Ishikawa (cell line): ENCODE measurements around the gene RASL11B.

Experiments used
- CEBPB ChIP-seq: IDR thresholded peaks from 2 replicates; pipeline ENCODE4 v1.6.1; 2012
- CREB1 ChIP-seq: IDR thresholded peaks from 2 replicates; pipeline ENCODE4 v1.6.1; 2012; ENCODE audit warnings: low read depth
- EGR1 ChIP-seq: IDR thresholded peaks from 2 replicates; pipeline ENCODE4 v1.6.1; 2012
- EP300 ChIP-seq: IDR thresholded peaks from 2 replicates; pipeline ENCODE4 v1.6.1; 2012; ENCODE audit warnings: borderline replicate concordance
- FOXM1 ChIP-seq: IDR thresholded peaks from 2 replicates; pipeline ENCODE4 v1.6.1; 2012; ENCODE audit warnings: low read depth, borderline replicate concordance
- MAX ChIP-seq: IDR thresholded peaks from 2 replicates; pipeline ENCODE4 v1.6.1; 2012
- NFIC ChIP-seq: IDR thresholded peaks from 2 replicates; pipeline ENCODE4 v1.6.1; 2012
- RAD21 ChIP-seq: IDR thresholded peaks from 2 replicates; pipeline ENCODE4 v1.6.1; 2012; ENCODE audit warnings: low read depth
- REST ChIP-seq: IDR thresholded peaks from 2 replicates; pipeline ENCODE4 v1.6.1; 2012; ENCODE audit warnings: low read depth, mild to moderate bottlenecking
- TAF1 ChIP-seq: IDR thresholded peaks from 2 replicates; pipeline ENCODE4 v1.6.1; 2012; ENCODE audit warnings: low read depth, mild to moderate bottlenecking
- TCF12 ChIP-seq: IDR thresholded peaks from 2 replicates; pipeline ENCODE4 v1.6.1; 2012; ENCODE audit warnings: low read depth
- TEAD4 ChIP-seq: IDR thresholded peaks from 2 replicates; pipeline ENCODE4 v1.6.1; 2012
- YY1 ChIP-seq: IDR thresholded peaks from 2 replicates; pipeline ENCODE4 v1.6.1; 2012; ENCODE audit warnings: low read depth
- ZBTB7A ChIP-seq: IDR thresholded peaks from 2 replicates; pipeline ENCODE4 v1.6.1; 2012; ENCODE audit warnings: low read depth
- TF ChIP-seq, protein P1 (sequence below): IDR thresholded peaks from 2 replicates; pipeline ENCODE4 v1.6.1; 2012

The RASL11B gene

DNA sequence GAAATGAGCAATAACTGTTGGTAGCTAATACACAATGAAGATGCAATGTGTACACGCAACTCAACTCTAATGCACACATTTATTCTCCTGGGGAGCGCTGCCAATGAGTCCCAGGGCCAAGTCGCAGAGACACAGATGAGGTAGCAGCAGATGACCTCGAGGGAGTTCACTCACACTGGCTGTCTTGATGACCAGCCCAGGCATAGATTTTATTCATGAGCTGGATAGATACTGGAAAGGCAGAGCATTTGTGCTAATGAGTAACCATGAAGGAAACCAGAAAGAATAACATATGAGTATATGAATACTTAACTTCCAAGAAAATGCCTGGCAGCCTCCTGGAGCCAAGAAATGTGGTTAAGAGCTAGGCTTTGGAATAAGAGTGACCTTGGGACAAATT is 42.3 kb downstream of the RASL11B start:
- TF ChIP-seq YY1 (no peak), RAD21 (no peak), NFIC (no peak), FOXM1 (no peak), MAX (no peak), EGR1 (no peak)
- TF ChIP-seq, protein P1, sequence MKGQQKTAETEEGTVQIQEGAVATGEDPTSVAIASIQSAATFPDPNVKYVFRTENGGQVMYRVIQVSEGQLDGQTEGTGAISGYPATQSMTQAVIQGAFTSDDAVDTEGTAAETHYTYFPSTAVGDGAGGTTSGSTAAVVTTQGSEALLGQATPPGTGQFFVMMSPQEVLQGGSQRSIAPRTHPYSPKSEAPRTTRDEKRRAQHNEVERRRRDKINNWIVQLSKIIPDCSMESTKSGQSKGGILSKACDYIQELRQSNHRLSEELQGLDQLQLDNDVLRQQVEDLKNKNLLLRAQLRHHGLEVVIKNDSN, result no peak

DNA sequence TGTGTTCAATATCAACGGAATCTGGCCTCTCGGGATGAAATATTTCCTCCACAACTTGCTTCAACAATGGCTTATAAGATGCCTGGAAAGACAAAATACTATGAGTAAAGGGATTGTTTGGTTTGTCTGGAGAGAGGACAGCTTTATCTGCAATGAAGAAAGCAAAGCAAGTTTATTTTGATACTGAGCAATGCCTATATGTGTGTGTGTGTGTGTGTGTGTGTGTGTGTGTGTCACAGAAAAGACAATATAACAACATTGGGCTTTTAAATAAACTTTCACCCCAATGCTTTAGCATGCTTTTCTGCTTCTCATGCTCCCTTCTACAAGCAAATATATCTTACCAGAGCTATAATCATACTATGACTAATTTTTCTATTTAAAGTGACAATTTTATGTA is 45.4 kb downstream of the RASL11B start:
- no peak for TF ChIP-seq TCF12
- TF ChIP-seq EGR1, result no peak
- no peak for TF ChIP-seq CEBPB
- no peak for TF ChIP-seq TEAD4
- no peak for TF ChIP-seq YY1
- TF ChIP-seq NFIC, result no peak
- TF ChIP-seq TAF1, result no peak
- no peak for TF ChIP-seq RAD21
- TF ChIP-seq MAX, result no peak
- TF ChIP-seq REST, result no peak
- TF ChIP-seq FOXM1, result no peak
- no peak for TF ChIP-seq ZBTB7A
- TF ChIP-seq, protein P1, result no peak
- TF ChIP-seq EP300, result no peak
- no peak for TF ChIP-seq CREB1

DNA sequence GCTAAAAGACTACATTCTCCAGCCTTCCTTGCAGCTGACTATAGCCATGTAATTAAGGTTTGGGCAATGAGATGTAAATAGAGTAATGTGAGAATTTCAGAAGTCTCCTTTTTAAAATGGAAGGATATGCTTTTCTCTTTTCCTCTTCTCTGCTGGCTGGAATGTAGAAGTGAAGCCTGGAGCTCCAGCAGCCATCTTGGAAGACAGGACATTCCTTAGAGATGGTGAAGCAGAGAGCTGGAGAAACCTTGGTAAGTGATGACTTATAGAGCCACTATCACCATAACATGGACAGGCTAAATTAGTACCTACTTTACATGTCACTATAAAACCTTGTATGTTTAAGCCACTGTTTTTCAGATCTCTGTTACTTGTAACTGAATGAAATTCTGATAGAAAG is 48.0 kb downstream of the RASL11B start:
- TF ChIP-seq YY1, result no peak
- TF ChIP-seq RAD21, result no peak
- TF ChIP-seq CEBPB, result no peak
- no peak for TF ChIP-seq REST
- no peak for TF ChIP-seq FOXM1
- TF ChIP-seq, protein P1, result no peak
- TF ChIP-seq TAF1, result no peak
- TF ChIP-seq CREB1, result no peak
- no peak for TF ChIP-seq NFIC
- TF ChIP-seq ZBTB7A, result no peak
- no peak for TF ChIP-seq EGR1
- no peak for TF ChIP-seq EP300
- no peak for TF ChIP-seq TEAD4

DNA sequence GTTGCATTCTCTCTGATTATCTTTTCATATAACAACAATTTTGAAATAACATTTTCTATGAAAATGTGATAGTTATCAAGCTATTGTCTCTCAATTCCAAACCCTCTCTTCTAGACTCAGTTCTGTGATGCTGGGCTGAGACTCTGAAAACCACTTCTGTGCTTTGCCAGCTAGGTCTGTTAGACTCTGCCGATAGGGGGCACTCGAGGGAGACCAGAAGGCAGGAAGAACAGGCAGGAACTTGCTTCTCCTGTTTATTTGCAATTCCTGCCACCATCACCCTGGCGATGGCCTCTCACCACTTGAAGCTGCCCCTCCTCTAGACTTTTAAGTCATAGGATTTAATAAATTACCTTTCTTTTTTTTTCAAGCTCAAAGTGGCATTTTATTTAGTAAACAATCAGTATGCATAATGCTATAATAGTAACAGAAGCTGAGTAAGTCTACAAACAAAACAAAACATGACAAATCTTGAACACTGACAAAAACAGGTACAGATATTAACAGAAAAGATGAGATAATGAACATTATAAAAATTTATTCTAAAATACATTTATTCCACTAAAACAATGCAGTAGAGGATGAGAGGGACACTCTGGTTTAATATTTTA is 49.7 kb downstream of the RASL11B start:
- TF ChIP-seq RAD21, result peak; percentile 63
- no peak for TF ChIP-seq ZBTB7A

GRCh38 chr4:52912608-52913007 is 50.5 kb downstream of the RASL11B start:
- no peak for TF ChIP-seq TEAD4

GRCh38 chr4:52914051-52914605 is 52.0 kb downstream of the RASL11B start:
- TF ChIP-seq TCF12 (no peak), EGR1 (no peak), YY1 (no peak), NFIC (no peak), CREB1 (no peak), FOXM1 (no peak), EP300 (no peak), TEAD4 (no peak), CEBPB (no peak), RAD21 (no peak), ZBTB7A (no peak), TAF1 (no peak), MAX (no peak), REST (no peak)
- TF ChIP-seq, protein P1, result no peak
